HG03060 (cell line): ENCODE measurements around the gene BANP.
"Not testable (repeated sequence)": the region's sequence is repeated elsewhere in the genome, so short reads cannot be mapped to it uniquely, and the experiment has no call there.

Experiments
- ATAC-seq: cut with Tn5 transposase; IDR thresholded peaks from one replicate; pipeline ENCODE4 v1.9.1; 2021; ENCODE audit warnings: low read depth, moderate number of reproducible peaks; ENCODE audit not compliant: unreplicated experiment

BANP gene

DNA sequence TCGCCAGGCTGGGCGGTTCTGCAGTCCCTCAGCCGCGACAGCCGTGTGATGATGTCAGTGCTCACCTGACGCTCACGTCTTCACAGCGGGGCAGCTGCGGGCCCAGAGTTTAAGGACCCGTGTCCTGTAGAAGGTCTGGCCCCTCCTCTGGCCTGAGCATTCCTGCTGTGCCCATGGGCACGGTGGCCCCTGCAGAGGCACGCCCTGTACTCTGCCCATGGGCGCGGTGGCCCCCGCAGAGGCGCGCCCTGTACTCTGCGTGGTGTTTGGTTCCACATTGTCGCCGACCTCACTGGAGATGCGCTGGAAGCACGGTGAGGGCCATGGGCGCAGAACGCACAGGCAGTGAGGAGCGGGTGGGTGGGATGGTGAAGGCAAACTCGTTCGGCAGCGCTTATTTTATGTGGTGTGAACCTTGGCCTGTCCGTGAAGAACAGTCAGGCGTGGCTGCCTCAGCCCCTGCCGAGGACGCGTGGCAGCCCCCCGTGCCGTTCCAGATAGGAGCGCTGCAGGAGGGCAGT, 122.0 kb downstream of the BANP start:
- no peak for ATAC-seq

DNA sequence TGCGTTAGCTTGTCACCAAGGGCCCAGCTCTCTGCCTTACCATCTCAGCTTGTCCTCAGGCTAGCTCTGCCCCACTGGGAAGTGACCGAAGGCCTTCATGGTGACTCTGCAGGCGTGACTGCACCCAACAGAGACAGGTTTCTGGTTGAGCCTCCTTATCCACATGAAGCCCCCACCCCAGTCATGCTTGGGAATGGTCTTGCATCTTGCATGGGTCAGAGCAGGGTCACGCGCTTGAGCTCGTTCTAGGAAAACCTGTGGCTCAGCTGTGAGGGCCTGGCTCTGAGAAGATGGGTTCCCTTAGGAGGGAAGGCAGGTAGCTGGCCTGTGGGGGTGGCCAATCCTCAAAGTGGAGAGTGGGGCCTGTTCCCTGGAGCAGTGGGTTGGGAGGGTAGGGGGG, 122.8 kb downstream of the BANP start:
- ATAC-seq, result no peak

- ATAC-seq, result no peak
Measured at GRCh38 chr16:88076211-88076931, 125.1 kb downstream of the BANP start.

- not testable (repeated sequence) for ATAC-seq
Measured at GRCh38 chr16:88076932-88077320, 125.7 kb downstream of the BANP start.

- ATAC-seq, result no peak
Measured at GRCh38 chr16:88077328-88078108, 126.3 kb downstream of the BANP start.

DNA sequence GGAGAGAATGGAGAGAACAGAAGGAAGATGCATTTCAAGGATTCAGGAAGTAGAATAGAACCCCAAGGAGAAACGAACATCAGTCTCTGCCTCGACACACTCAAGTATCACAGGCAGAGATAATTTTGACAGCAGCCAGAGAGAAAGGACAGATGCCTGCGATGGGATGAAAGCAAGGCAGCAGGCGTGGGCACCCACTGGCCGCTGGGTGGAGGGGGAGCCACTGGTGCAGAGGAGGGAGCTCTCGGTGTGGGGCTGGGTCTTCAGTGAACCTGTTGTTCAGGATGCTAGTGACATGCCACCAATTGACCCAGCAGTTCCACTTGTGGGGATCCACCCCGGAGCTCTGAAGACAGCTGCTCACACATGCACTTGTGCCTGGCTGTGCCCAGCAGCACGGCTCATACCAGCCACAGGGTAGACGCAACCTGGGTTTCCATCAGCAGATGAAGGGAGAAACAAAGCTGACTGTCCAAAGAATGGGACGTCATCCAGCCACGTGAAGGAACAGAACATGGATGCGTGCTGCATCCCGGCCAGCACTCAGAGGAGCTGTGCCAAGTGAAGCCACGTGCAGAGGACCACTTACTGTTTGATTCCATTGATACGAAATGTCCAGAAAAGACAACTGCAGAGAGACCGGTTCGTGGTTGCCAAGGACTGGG, 127.0 kb downstream of the BANP start:
- no peak for ATAC-seq

GRCh38 chr16:88083582-88083981, 132.3 kb downstream of the BANP start:
- ATAC-seq, result no peak

DNA sequence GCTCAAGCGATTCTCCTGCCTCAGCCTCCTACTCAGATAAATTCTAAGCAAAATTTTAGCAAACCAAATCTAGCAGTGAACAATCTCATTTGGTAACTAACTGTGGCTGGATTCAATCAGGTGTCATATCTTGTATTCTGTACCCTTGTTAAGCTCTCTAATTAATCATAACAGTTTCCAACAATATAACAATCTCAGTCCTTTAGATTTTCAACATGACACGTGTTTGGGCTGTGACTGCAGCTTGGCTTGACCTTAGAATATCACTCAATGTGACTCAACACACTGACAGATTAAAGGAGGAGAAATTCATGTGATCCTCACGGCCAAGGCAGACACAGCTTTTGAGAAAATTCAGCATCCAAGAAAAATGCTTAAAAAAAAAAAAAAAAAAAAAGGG, 133.6 kb downstream of the BANP start:
- no peak for ATAC-seq

DNA sequence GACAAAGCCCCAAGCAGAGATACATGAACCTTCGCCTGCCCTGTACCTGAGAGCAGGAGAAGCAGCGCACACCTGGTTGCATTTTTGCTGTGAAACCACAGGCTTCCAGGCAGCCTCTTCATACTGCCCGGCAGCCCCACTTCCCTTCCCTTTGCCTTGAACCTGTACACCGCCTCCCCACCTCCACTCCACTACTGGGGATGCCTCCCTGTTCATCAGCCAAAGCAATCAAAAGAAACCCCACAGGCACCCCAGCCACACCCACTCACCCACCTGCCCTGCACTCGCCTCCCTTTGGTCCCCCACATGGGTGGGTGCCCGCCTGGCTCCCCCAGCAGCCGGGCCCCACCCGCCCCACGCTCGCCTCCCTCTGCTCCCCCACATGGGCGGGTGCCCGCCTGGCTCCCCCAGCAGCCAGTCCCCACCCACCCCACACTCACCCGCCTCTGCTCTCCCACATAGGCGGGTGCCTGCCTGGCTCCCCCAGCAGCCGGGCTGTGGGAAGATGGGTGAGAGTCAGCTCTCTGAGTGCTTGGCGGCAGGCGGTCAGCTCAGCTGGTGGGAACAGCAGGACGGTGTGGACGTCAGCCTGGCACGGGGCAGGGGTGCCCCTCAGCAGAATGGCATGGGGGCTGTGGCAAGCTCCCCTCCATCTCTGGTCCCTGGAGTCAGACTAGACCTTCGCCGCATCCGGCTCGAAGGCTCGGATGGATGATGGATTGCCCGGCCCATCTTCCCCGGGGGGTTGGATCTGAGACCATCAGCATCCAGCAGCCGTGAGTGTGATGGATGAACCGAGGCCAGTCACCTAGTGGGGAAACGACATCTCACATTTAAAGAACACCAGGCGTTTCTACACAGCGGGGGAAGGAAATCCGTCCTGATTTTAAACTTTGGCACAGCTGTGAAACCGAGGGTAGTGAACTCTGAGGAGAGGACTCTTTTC, 135.6 kb downstream of the BANP start:
- no peak for ATAC-seq

DNA sequence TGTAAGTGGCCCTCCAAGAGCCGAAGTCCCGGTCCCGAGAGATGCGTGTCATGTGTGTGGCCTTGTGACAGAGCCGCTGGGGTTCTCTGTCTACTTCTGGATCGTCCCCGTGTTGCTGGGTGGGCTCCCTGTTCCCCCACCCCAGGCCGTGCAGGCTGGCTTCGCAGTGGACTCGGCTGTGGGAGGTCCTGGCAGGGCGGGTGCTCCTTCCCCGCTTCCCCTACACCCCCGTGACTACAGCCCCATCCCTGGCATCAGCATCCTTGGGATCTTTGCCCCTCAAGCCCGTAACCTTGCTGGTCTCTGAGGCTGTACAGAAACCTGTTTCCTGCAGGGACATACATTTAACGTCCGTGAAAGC, 136.3 kb downstream of the BANP start:
- no peak for ATAC-seq

DNA sequence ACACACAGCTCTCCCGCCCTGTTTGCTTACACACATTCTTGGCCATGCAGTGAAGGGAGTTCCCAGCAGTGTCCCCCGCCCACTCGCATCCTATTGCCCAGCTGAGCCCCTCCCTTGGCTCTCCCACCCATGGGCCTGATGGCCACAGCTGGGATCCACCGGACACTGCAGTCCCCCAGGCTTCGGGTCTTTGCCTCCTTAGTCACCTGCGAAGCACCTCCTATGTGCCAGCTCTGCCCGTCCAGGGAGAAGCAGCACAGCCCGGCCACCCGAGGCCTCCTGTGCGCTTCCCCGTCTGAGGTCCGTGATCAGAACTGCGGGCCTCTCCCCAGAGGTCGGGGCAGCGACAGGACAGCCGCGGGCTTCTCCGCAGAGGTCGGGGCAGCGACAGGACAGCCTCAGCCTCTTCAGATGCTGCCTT, 136.9 kb downstream of the BANP start:
- no peak for ATAC-seq

DNA sequence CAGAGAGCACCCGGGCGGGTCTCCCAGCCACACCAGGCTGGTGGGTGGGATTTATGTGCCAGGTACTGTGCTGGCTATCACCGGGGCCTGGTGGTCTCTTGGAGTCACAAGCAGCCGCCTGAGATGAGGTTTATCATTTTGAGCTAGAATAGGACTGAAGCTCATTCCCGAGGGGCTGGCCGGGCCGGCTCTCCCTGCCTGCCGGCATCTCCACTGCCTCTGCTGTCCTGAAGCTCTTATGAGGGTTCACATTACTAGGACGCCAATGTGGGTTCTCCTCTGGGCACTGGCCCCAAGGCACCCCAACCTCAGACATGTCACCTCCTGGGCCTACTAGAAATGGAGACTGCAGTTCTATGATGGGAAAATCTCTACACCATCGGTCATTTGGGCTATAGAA, 137.4 kb downstream of the BANP start:
- not testable (repeated sequence) for ATAC-seq

DNA sequence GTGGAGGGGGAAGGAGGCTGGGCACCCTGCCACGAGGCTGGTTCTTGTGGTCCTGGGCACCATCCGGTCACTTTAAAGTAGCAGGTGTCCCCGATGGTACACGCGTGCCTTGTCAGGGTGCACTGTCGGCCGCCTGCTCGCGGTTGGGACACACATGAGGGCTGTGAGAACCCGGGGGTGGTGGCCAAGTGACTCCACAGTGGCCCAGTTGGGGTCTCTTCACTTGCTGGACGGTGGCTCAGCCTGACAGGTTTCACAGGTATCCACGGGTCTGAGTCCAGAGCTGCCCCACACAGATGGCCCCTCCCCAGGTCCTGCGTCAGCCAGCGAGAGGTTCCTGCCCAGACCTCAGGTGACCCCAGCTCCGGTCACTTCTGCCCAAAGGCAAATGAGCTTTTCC, 137.8 kb downstream of the BANP start:
- ATAC-seq, result not testable (repeated sequence)

GRCh38 chr16:88089632-88090376, 138.6 kb downstream of the BANP start:
- not testable (repeated sequence) for ATAC-seq

GRCh38 chr16:88090377-88091175, 139.3 kb downstream of the BANP start:
- not testable (repeated sequence) for ATAC-seq

GRCh38 chr16:88091221-88091971, 140.2 kb downstream of the BANP start:
- ATAC-seq, result not testable (repeated sequence)

DNA sequence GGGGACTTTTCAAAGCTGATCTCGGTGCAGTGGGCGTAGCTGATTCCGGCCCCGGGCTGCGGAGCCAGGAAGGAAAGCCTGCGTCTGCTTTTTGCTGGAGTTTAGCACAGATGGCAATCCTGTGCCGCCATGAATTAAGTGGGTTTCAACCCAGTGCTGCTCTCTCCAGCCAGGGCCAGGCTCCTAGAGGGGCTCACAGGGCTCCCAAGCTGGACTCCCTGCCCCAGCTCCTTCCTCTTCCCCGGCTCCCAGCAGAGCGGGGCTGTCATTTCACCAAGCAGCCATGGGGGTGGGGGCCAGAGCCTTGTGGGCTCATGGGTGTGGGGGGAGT, 140.7 kb downstream of the BANP start:
- not testable (repeated sequence) for ATAC-seq
